ENCODE data around the gene RAB3IP. TPM values are rescaled to one million over a fixed set of nuclear protein-coding genes. Genes with fewer than 3 reads are reported as not detected.
"Not testable (repeated sequence)": the region's sequence is repeated elsewhere in the genome, so short reads cannot be mapped to it uniquely, and the experiment has no call there.

Gene RAB3IP
- total RNA-seq, 1 experiment from 2014 or later = 31.0 TPM

DNA sequence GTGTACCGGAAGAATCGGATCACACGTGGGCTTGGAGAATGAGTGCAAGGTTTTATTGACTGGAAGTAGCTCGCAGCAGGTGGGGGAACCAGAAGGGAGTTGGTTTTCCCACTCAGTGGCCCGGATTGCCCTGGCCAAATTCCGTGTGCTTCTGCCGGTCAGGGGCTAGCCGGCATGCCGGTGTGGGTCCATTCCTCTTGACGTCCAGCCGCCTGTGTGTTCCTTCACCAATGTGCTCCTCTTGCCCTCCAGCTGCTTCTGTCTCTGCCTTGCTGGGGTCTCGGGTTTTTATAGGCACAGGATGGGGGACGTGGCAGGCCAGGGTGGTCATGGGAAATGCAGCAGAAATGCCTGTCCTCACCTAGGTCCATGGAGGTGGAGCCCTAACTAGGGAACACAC, 97.4 kb downstream of the RAB3IP start:
- Histone ChIP-seq H3K27me3 (ENCODE audit: control insufficient read depth, insufficient read depth, low read length) (no peaks in the 10 kb centered on the region), H3K36me3 (replicated peaks; ENCODE audit: control insufficient read depth, insufficient read depth, low read length) (no peaks in the 10 kb centered on the region), H3K4me3 (ENCODE audit: insufficient read depth, low read depth, low read length) (no peak overlapping the region)
- no peak for DNase-seq

DNA sequence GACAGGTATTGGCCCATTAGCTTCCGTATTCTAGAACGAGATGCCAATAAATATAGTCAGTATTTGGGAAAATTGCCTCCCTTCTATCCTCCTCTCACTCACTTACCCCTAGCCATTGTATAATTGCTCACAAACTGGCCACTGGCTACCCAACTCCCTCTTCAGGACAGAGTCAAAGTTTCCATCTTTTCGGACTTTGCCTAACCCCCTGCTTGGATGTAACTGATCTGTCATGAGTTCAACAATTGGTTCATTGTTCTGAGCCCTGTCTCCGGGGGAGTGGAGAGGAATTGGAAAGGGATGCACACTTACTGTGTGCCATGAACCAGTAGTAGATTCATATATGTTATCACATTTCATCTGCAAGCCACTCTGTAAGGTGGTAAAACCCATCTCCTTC, 98.5 kb downstream of the RAB3IP start:
- no peaks in the 10 kb centered on the region for H3K27me3 ChIP-seq (ENCODE audit: control insufficient read depth, insufficient read depth, low read length)
- H3K4me3 ChIP-seq (ENCODE audit: insufficient read depth, low read depth, low read length) = no peak overlapping the region
- DNase-seq = no peak
- no peaks in the 10 kb centered on the region for H3K36me3 ChIP-seq (replicated peaks; ENCODE audit: control insufficient read depth, insufficient read depth, low read length)

- no peak overlapping the region for H3K4me3 ChIP-seq (ENCODE audit: insufficient read depth, low read depth, low read length)
- H3K36me3 ChIP-seq (replicated peaks; ENCODE audit: control insufficient read depth, insufficient read depth, low read length) = no peaks in the 10 kb centered on the region
- no peaks in the 10 kb centered on the region for H3K27me3 ChIP-seq (ENCODE audit: control insufficient read depth, insufficient read depth, low read length)
- no peak for DNase-seq
Measured at GRCh38 chr12:69837657-69838415, 99.2 kb downstream of the RAB3IP start.

DNA sequence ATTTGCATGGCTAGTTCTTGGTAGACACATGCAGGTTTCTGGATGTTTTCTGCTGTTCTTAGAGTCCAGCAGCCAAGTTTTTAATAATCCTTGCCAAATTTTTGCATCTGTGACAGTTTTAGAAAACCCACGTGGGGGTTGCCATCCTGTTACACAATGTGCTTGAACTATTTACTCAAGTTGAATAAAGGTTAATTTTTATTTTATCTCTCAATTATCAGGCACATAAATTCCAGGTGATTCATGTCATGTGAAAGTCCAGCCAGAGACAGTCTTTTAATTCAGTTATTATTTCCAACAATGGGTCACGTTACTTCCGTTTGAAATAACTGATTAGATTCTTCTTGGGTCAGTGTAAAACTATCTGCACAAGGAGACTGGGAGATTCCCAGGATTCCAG, 102.1 kb downstream of the RAB3IP start:
- no peaks in the 10 kb centered on the region for H3K36me3 ChIP-seq (replicated peaks; ENCODE audit: control insufficient read depth, insufficient read depth, low read length)
- no peak overlapping the region for H3K4me3 ChIP-seq (ENCODE audit: insufficient read depth, low read depth, low read length)
- H3K27me3 ChIP-seq (ENCODE audit: control insufficient read depth, insufficient read depth, low read length) = no peaks in the 10 kb centered on the region
- DNase-seq = no peak

GRCh38 chr12:69843608-69844007, 104.9 kb downstream of the RAB3IP start:
- DNase-seq = no peak
- H3K36me3 ChIP-seq (replicated peaks; ENCODE audit: control insufficient read depth, insufficient read depth, low read length) = no peaks in the 10 kb centered on the region
- no peak overlapping the region for H3K4me3 ChIP-seq (ENCODE audit: insufficient read depth, low read depth, low read length)
- H3K27me3 ChIP-seq (ENCODE audit: control insufficient read depth, insufficient read depth, low read length) = no peaks in the 10 kb centered on the region

DNA sequence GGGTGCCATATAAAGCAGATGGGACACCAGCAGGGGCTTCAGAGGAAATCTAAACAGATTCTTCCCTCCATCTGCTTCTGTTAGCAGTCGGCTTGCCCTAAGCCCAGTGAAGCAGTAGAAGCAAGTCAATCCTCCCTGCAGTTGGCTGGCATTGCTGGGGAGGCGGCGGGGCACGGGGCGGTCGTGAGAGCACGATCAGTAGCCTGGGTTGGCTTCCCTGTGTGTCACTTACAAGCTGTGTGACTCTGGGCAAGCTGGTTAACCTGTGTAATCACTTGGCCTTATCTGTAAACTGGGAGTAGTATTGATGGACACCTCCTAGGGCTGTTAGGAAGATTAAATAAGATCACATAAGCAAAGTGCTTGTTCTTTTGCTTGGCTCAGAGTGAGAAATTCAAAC, 105.8 kb downstream of the RAB3IP start:
- no peak for DNase-seq

DNA sequence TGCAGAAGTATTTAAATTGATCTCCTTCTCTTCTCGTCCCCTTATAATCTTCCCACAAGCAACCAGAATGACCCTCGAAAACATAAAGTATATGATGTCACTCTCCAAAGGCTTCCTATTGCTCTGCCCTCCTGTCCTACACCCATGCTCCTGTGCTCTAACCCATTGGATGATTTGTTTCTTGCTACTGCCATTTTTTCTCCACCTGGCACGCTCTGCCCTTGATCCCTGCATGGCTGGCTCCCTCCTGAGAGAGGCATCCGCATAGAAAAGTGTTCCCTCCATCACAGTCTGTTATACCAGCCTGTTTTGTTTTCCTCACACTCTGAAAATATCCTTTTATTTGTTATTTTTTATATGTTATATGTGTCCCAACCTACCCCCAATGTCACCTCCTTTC, 106.2 kb downstream of the RAB3IP start:
- no peak overlapping the region for H3K4me3 ChIP-seq (ENCODE audit: insufficient read depth, low read depth, low read length)
- H3K27me3 ChIP-seq (ENCODE audit: control insufficient read depth, insufficient read depth, low read length) = no peaks in the 10 kb centered on the region
- no peaks in the 10 kb centered on the region for H3K36me3 ChIP-seq (replicated peaks; ENCODE audit: control insufficient read depth, insufficient read depth, low read length)
- DNase-seq = peak; percentile 19

More for the DNA sequence above, 105.8 kb downstream of the RAB3IP start:
- H3K27me3 ChIP-seq (ENCODE audit: control insufficient read depth, insufficient read depth, low read length) = no peaks in the 10 kb centered on the region
- H3K36me3 ChIP-seq (replicated peaks; ENCODE audit: control insufficient read depth, insufficient read depth, low read length) = no peaks in the 10 kb centered on the region
- H3K4me3 ChIP-seq (ENCODE audit: insufficient read depth, low read depth, low read length) = no peak overlapping the region

- DNase-seq = no peak
- no peak overlapping the region for H3K4me3 ChIP-seq (ENCODE audit: insufficient read depth, low read depth, low read length)
- H3K36me3 ChIP-seq (replicated peaks; ENCODE audit: control insufficient read depth, insufficient read depth, low read length) = no peaks in the 10 kb centered on the region
- H3K27me3 ChIP-seq (ENCODE audit: control insufficient read depth, insufficient read depth, low read length) = no peaks in the 10 kb centered on the region
Measured at GRCh38 chr12:69846976-69847375, 108.3 kb downstream of the RAB3IP start.

DNA sequence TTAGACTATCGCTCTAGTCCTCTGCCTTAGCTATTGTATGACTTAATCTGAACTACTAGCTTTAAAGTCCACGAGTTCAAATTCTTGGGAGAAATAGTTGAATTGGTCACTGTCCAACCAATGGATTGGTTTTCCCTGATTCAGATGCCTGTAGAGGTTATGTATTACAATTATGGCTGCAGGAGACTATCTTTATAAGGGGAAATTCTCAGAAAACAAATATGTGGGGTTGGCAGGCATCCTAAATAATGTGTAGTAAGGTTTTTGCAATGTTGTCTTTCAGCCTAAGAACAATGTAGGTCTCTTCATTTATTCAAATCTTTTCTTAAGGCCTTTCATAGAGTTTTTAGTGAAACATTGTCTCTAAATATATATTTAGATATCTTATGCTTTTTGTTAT, 113.3 kb downstream of the RAB3IP start:
- no peak for DNase-seq
- no peaks in the 10 kb centered on the region for H3K27me3 ChIP-seq (ENCODE audit: control insufficient read depth, insufficient read depth, low read length)
- H3K36me3 ChIP-seq (replicated peaks; ENCODE audit: control insufficient read depth, insufficient read depth, low read length) = no peaks in the 10 kb centered on the region

DNA sequence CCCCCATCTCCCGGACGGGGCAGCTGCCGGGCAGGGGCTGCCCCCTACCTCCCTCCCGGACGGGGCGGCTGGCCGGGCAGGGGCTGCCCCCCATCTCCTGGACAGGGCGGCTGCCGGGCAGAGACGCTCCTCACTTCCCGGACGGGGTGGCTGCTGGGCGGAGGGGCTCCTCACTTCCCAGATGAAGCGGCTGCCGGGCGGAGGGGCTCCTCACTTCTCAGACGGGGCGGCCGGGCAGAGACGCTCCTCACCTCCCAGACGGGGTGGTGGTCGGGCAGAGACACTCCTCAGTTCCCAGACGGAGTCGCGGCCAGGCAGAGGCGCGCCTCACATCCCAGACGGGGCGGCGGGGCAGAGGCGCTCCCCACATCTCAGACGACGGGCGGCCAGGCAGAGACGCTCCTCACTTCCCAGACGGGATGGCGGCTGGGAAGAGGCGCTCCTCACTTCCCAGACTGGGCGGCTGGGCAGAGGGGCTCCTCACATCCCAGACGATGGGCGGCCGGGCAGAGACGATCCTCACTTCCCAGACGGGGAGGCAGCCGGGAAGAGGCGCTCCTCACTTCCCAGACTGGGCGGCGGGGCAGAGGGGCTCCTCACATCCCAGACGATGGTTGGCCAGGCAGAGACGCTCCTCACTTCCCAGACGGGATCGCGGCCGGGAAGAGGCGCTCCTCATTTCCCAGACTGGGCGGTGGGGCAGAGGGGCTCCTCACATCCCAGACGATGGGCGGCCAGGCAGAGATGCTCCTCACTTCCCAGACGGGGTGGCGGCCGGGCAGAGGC, 114.7 kb downstream of the RAB3IP start:
- DNase-seq; H3K36me3 ChIP-seq (replicated peaks; ENCODE audit: control insufficient read depth, insufficient read depth, low read length); H3K27me3 ChIP-seq (ENCODE audit: control insufficient read depth, insufficient read depth, low read length); H3K4me3 ChIP-seq (ENCODE audit: insufficient read depth, low read depth, low read length): not testable (repeated sequence)

More for the DNA sequence above, 113.3 kb downstream of the RAB3IP start:
- H3K4me3 ChIP-seq (ENCODE audit: insufficient read depth, low read depth, low read length) = no peak overlapping the region

- no peaks in the 10 kb centered on the region for H3K36me3 ChIP-seq (replicated peaks; ENCODE audit: control insufficient read depth, insufficient read depth, low read length)
- no peak for DNase-seq
- no peak overlapping the region for H3K4me3 ChIP-seq (ENCODE audit: insufficient read depth, low read depth, low read length)
- no peaks in the 10 kb centered on the region for H3K27me3 ChIP-seq (ENCODE audit: control insufficient read depth, insufficient read depth, low read length)
Measured at GRCh38 chr12:69866698-69867097, 128.0 kb downstream of the RAB3IP start.

GRCh38 chr12:69868695-69869094, 130.0 kb downstream of the RAB3IP start:
- no peak for DNase-seq
- no peaks in the 10 kb centered on the region for H3K36me3 ChIP-seq (replicated peaks; ENCODE audit: control insufficient read depth, insufficient read depth, low read length)
- no peak overlapping the region for H3K4me3 ChIP-seq (ENCODE audit: insufficient read depth, low read depth, low read length)
- H3K27me3 ChIP-seq (ENCODE audit: control insufficient read depth, insufficient read depth, low read length) = no peaks in the 10 kb centered on the region

DNA sequence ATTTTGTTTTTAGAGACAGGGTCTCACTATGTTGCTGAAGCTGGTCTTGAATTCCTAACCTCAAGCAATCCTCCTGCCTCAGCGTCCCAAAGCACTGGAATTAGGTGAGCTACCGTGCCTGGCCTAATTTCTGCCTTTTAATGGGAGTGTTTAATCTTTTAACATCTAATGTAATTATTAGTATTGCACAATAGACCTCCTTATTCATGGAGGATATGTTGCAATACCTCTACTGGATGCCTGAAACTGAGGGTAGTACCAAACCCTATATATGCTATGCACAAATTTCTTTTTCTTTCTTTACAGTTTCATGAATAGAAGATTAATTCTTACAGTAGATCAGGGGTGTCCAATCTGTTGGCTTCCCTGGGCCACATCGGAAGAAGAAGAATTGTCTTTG, 134.1 kb downstream of the RAB3IP start:
- no peak for DNase-seq

More for the DNA sequence above, 134.1 kb downstream of the RAB3IP start:
- H3K4me3 ChIP-seq (ENCODE audit: insufficient read depth, low read depth, low read length) = no peak overlapping the region
- no peaks in the 10 kb centered on the region for H3K27me3 ChIP-seq (ENCODE audit: control insufficient read depth, insufficient read depth, low read length)
- H3K36me3 ChIP-seq (replicated peaks; ENCODE audit: control insufficient read depth, insufficient read depth, low read length) = no peaks in the 10 kb centered on the region

Data from H7 (cell line).